HepG2 (cell line): ENCODE data around the gene DPAGT1.

Source experiments
- CBX5 ChIP-seq: sonication (generic); formaldehyde crosslinking; IDR thresholded peaks from 2 replicates; pipeline ENCODE4 v1.4.0; 2020; ENCODE audit warnings: missing genetic modification reagents, borderline replicate concordance
- CTCF ChIP-seq: sonication (generic); formaldehyde crosslinking; IDR thresholded peaks from 2 replicates; pipeline ENCODE4 v1.5.0; 2020; ENCODE audit warnings: mild to moderate bottlenecking, missing genetic modification reagents, moderate library complexity
- EP300 ChIP-seq, 3 experiments: sonication (generic) in 1 of 3; formaldehyde crosslinking in 1 of 3; IDR thresholded peaks; 2 replicates each; pipeline versions ENCODE4 v1.5.1 to v1.6.1; 2011 to 2020; ENCODE audit warnings: low read depth in 2 of 3, low read length in 2 of 3, borderline replicate concordance in 1 of 3, improper control_type of control experiment in 1 of 3, mild to moderate bottlenecking in 1 of 3, missing genetic modification reagents in 1 of 3, moderate library complexity in 1 of 3
- EZH2 ChIP-seq: conservative IDR thresholded peaks from 2 replicates; pipeline ENCODE4 v1.6.1; 2012; ENCODE audit warnings: mild to moderate bottlenecking, low read depth, low read length, moderate library complexity
- FIP1L1 ChIP-seq: fragments of 200-400 bp; formaldehyde crosslinking; IDR thresholded peaks from 2 replicates; pipeline ENCODE4 v1.6.1; 2018; ENCODE audit warnings: low read depth, mild to moderate bottlenecking, low read length, moderate library complexity, borderline replicate concordance; ENCODE audit not compliant: insufficient read depth
- KLF6 ChIP-seq: IDR thresholded peaks from 2 replicates; pipeline ENCODE4 v1.8.0; 2016; ENCODE audit warnings: missing biosample characterization, missing genetic modification reagents
- MAFK ChIP-seq, 2 experiments: IDR thresholded peaks in 1 of 2; conservative IDR thresholded peaks in 1 of 2; 2 replicates each; pipeline ENCODE4 v1.6.1; 2011; ENCODE audit warnings: improper control_type of control experiment in 2 of 2, low read length in 2 of 2
- MTA3 ChIP-seq: sonication (generic); formaldehyde crosslinking; IDR thresholded peaks from 2 replicates; pipeline ENCODE4 v1.4.0; 2020; ENCODE audit warnings: missing genetic modification reagents
- NFE2L1 ChIP-seq: sonication (generic); formaldehyde crosslinking; IDR thresholded peaks from 2 replicates; pipeline ENCODE4 v1.4.0; 2020; ENCODE audit warnings: missing genetic modification reagents, mild to moderate bottlenecking, borderline replicate concordance
- ZNF121 ChIP-seq: sonication (generic); formaldehyde crosslinking; IDR thresholded peaks from 2 replicates; pipeline ENCODE4 v1.5.0; 2020; ENCODE audit warnings: mild to moderate bottlenecking, missing genetic modification reagents
- ZNF878 ChIP-seq: sonication (generic); formaldehyde crosslinking; IDR thresholded peaks from 2 replicates; pipeline ENCODE4 v1.8.1; 2023; ENCODE audit warnings: mild to moderate bottlenecking, missing genetic modification reagents, moderate library complexity

- TF ChIP-seq KLF6 (no peak), CBX5 (CRISPR knock-in tag) (no peak), ZNF121 (CRISPR knock-in tag) (no peak), ZNF878 (CRISPR knock-in tag) (no peak), EZH2 (no peak), EP300 (IDR thresholded peaks at IDR 0.05; ENCODE audit: low read depth in 2 of 2, low read length in 2 of 2) (no peak), EP300 (CRISPR knock-in tag; IDR thresholded peaks at IDR 0.05; ENCODE audit: borderline replicate concordance) (no peak), MAFK (conservative IDR thresholded peaks at IDR 0.05 in 1 of 2, IDR thresholded peaks at IDR 0.05 in 1 of 2; ENCODE audit: low read length in 2 of 2) (no peak), CTCF (CRISPR knock-in tag) (no peak), MTA3 (CRISPR knock-in tag) (no peak), NFE2L1 (CRISPR knock-in tag) (no peak), FIP1L1 (no peak)
Observed at GRCh38 chr11:119047205-119047604, 54.4 kb downstream of the DPAGT1 start.
